ENCODE results near the gene GNAQ. TPM values are rescaled to one million over a fixed set of nuclear protein-coding genes. Genes with fewer than 3 reads are reported as not detected.
"Not testable (repeated sequence)": the region's sequence is repeated elsewhere in the genome, so short reads cannot be mapped to it uniquely, and the experiment has no call there.

The GNAQ gene
- total RNA-seq, 2 donors from 2014 or later: 46.0 to 58.8 TPM

- no peak overlapping the region for H3K27ac ChIP-seq
- DNase-seq (ENCODE audit: low spot score): no peak
- ATAC-seq (ENCODE audit: insufficient number of reproducible peaks, low FRiP score, low read depth): no peak
- no peaks in the 10 kb centered on the region for H3K27me3 ChIP-seq (replicated peaks; ENCODE audit: insufficient read depth)
- peaks cover 0 to under 1% of the 10 kb centered on the region in 2 donors for H3K4me1 ChIP-seq (ENCODE audit: control insufficient read depth in 1 of 2, low read depth in 2 of 2)
- H3K9me3 ChIP-seq: no peaks in the 10 kb centered on the region
- TF ChIP-seq, protein P1, sequence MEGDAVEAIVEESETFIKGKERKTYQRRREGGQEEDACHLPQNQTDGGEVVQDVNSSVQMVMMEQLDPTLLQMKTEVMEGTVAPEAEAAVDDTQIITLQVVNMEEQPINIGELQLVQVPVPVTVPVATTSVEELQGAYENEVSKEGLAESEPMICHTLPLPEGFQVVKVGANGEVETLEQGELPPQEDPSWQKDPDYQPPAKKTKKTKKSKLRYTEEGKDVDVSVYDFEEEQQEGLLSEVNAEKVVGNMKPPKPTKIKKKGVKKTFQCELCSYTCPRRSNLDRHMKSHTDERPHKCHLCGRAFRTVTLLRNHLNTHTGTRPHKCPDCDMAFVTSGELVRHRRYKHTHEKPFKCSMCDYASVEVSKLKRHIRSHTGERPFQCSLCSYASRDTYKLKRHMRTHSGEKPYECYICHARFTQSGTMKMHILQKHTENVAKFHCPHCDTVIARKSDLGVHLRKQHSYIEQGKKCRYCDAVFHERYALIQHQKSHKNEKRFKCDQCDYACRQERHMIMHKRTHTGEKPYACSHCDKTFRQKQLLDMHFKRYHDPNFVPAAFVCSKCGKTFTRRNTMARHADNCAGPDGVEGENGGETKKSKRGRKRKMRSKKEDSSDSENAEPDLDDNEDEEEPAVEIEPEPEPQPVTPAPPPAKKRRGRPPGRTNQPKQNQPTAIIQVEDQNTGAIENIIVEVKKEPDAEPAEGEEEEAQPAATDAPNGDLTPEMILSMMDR (IDR thresholded peaks at IDR 0.05): no peak
- H3K36me3 ChIP-seq: peaks cover 14% of the 10 kb centered on the region
- no peak overlapping the region for H3K4me3 ChIP-seq
These were observed 305.8 kb downstream of the GNAQ start for GRCh38 chr9:77725820-77726219.

- Histone ChIP-seq H3K9me3 (no peaks in the 10 kb centered on the region), H3K4me1 (ENCODE audit: control insufficient read depth in 1 of 2, low read depth in 2 of 2) (peaks cover 6 to 7% of the 10 kb centered on the region in 2 donors), H3K27ac (no peak overlapping the region), H3K36me3 (peaks cover 14% of the 10 kb centered on the region), H3K4me3 (no peak overlapping the region), H3K27me3 (replicated peaks; ENCODE audit: insufficient read depth) (no peaks in the 10 kb centered on the region)
- TF ChIP-seq, protein P1 (IDR thresholded peaks at IDR 0.05): no peak
- no peak for ATAC-seq (ENCODE audit: insufficient number of reproducible peaks, low FRiP score, low read depth)
- DNase-seq (ENCODE audit: low spot score): no peak
These were observed 306.4 kb downstream of the GNAQ start for GRCh38 chr9:77725046-77725694.

DNA sequence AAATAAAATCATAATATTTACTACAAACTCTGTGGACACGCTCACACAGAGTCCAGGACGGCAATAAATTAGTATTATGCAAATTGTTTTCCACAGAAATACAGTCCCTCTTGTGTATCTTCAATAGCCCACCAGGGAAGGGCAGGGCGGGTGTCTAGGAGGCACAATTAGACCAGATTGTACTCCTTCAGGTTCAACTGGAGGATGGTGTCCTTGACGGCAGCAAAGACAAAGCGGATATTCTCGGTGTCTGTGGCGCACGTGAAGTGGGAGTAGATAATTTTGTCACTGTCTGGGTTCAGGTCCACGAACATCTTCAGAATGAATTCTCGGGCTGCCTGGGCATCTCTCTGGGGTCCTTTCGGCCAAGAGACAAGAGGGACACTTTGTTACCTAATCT is 310.5 kb downstream of the GNAQ start:
- not testable (repeated sequence) for H3K27me3 ChIP-seq (replicated peaks; ENCODE audit: insufficient read depth); ATAC-seq (ENCODE audit: insufficient number of reproducible peaks, low FRiP score, low read depth); H3K9me3 ChIP-seq; DNase-seq (ENCODE audit: low spot score); H3K4me3 ChIP-seq; H3K36me3 ChIP-seq
- Histone ChIP-seq H3K4me1 (ENCODE audit: control insufficient read depth in 1 of 2, low read depth in 2 of 2) (peaks cover 15 to 39% of the 10 kb centered on the region in 2 donors), H3K27ac (peak overlapping the region in 1 of 2 donors; percentile 58)

- Histone ChIP-seq H3K27ac (peak overlapping the region; percentile 20 to 58), H3K4me1 (ENCODE audit: control insufficient read depth in 1 of 2, low read depth in 2 of 2) (peaks cover 15 to 45% of the 10 kb centered on the region in 2 donors), H3K27me3 (replicated peaks; ENCODE audit: insufficient read depth) (no peaks in the 10 kb centered on the region), H3K36me3 (no peaks in the 10 kb centered on the region), H3K4me3 (no peak overlapping the region), H3K9me3 (no peaks in the 10 kb centered on the region)
- TF ChIP-seq, protein P1 (IDR thresholded peaks at IDR 0.05): no peak
- no peak for DNase-seq (ENCODE audit: low spot score)
- ATAC-seq (ENCODE audit: insufficient number of reproducible peaks, low FRiP score, low read depth): no peak
These were observed 312.3 kb downstream of the GNAQ start for GRCh38 chr9:77719321-77719720.

GRCh38 chr9:77718298-77718640 is 313.3 kb downstream of the GNAQ start:
- H3K9me3 ChIP-seq; H3K36me3 ChIP-seq; H3K27me3 ChIP-seq (replicated peaks; ENCODE audit: insufficient read depth); DNase-seq (ENCODE audit: low spot score); H3K4me3 ChIP-seq; ATAC-seq (ENCODE audit: insufficient number of reproducible peaks, low FRiP score, low read depth): not testable (repeated sequence)
- H3K4me1 ChIP-seq (ENCODE audit: control insufficient read depth in 1 of 2, low read depth in 2 of 2): peaks cover 24 to 56% of the 10 kb centered on the region in 2 donors
- peak overlapping the region; percentile 44 to 54 for H3K27ac ChIP-seq

DNA sequence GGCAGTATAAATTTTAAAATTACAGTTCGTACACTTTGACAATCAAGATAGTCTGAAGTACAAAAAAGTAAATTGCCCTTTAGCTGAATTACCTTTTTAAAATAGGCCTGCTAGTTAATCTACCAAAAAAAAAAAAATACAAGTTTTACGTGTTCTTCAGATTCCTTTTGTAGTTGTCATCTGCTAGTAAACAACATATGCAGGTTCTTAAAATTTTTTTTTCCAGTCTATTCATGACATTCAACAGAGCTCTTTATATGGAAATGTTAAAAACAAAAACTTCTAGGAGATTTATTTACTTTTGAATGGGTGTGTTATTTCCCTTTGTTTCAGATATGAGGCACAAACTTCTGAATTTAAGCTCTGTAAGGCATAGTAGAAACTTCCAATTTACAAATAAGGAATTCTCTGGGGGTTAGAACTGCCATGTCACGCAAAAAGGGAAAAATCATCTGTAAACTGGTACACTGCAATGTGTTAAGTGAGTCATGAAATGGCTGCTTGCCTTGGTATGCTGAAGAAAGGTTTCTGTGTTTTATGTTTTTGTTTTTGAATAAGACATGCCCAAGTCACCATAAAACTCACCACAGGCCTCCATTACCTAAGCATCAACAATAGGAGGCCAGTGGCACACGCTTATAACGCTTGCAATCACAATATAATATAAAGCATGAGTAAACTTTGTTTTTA is 313.9 kb downstream of the GNAQ start:
- H3K27me3 ChIP-seq (replicated peaks; ENCODE audit: insufficient read depth); H3K36me3 ChIP-seq; H3K9me3 ChIP-seq; DNase-seq (ENCODE audit: low spot score); H3K4me3 ChIP-seq: not testable (repeated sequence)
- peaks cover 24 to 58% of the 10 kb centered on the region in 2 donors for H3K4me1 ChIP-seq (ENCODE audit: control insufficient read depth in 1 of 2, low read depth in 2 of 2)
- peak; percentile 69 for ATAC-seq (ENCODE audit: insufficient number of reproducible peaks, low FRiP score, low read depth)
- peak overlapping the region; percentile 44 to 54 for H3K27ac ChIP-seq
